Measurements from ENCODE around the gene ADGRB3.
"Not testable (repeated sequence)": the region's sequence is repeated elsewhere in the genome, so short reads cannot be mapped to it uniquely, and the experiment has no call there.

The ADGRB3 gene

GRCh38 chr6:68852791-68853190 is 217.7 kb downstream of the ADGRB3 start:
- no peak for DNase-seq

- no peak for DNase-seq
Observed at GRCh38 chr6:68859233-68859632, 224.2 kb downstream of the ADGRB3 start.

- DNase-seq, result no peak
Observed at GRCh38 chr6:68868646-68869045, 233.6 kb downstream of the ADGRB3 start.

- DNase-seq, result no peak
Observed at GRCh38 chr6:68873236-68873635, 238.2 kb downstream of the ADGRB3 start.

- no peak for DNase-seq
Observed at GRCh38 chr6:68874747-68875146, 239.7 kb downstream of the ADGRB3 start.

- no peak for DNase-seq
Observed at GRCh38 chr6:68875403-68875802, 240.3 kb downstream of the ADGRB3 start.

- DNase-seq, result peak; percentile 17 to 43
Observed at GRCh38 chr6:68876792-68877493, 241.9 kb downstream of the ADGRB3 start.

- DNase-seq, result peak; percentile 61 to 80
Observed at GRCh38 chr6:68880050-68880813, 245.2 kb downstream of the ADGRB3 start.

GRCh38 chr6:68883325-68883724 is 248.2 kb downstream of the ADGRB3 start:
- DNase-seq, result not testable (repeated sequence)

GRCh38 chr6:68891419-68891818 is 256.3 kb downstream of the ADGRB3 start:
- DNase-seq, result no peak

- DNase-seq, result no peak
Observed at GRCh38 chr6:68892452-68892851, 257.4 kb downstream of the ADGRB3 start.

GRCh38 chr6:68895929-68896328 is 260.8 kb downstream of the ADGRB3 start:
- no peak for DNase-seq

- no peak for DNase-seq
Observed at GRCh38 chr6:68901044-68901443, 266.0 kb downstream of the ADGRB3 start.

GRCh38 chr6:68911334-68911733 is 276.3 kb downstream of the ADGRB3 start:
- no peak for DNase-seq

GRCh38 chr6:68911811-68912210 is 276.7 kb downstream of the ADGRB3 start:
- no peak for DNase-seq

GRCh38 chr6:68912805-68913204 is 277.7 kb downstream of the ADGRB3 start:
- peak in 1 of 2 experiments; percentile 4 for DNase-seq

- no peak for DNase-seq
Observed at GRCh38 chr6:68915586-68915985, 280.5 kb downstream of the ADGRB3 start.

GRCh38 chr6:68919537-68919936 is 284.5 kb downstream of the ADGRB3 start:
- no peak for DNase-seq

GRCh38 chr6:68941345-68941744 is 306.3 kb downstream of the ADGRB3 start:
- no peak for DNase-seq

GRCh38 chr6:68947721-68948120 is 312.6 kb downstream of the ADGRB3 start:
- no peak for DNase-seq

- DNase-seq, result no peak
Observed at GRCh38 chr6:68951270-68951669, 316.2 kb downstream of the ADGRB3 start.

GRCh38 chr6:68958327-68958726 is 323.2 kb downstream of the ADGRB3 start:
- peak; percentile 2 to 54 for DNase-seq

- DNase-seq, result peak in 1 of 2 experiments; percentile 76
Observed at GRCh38 chr6:68967549-68968300, 332.6 kb downstream of the ADGRB3 start.

GRCh38 chr6:68968301-68968649 is 333.2 kb downstream of the ADGRB3 start:
- peak in 1 of 2 experiments; percentile 17 for DNase-seq
